Measurements from ENCODE around the gene PCNT.

The PCNT gene

DNA sequence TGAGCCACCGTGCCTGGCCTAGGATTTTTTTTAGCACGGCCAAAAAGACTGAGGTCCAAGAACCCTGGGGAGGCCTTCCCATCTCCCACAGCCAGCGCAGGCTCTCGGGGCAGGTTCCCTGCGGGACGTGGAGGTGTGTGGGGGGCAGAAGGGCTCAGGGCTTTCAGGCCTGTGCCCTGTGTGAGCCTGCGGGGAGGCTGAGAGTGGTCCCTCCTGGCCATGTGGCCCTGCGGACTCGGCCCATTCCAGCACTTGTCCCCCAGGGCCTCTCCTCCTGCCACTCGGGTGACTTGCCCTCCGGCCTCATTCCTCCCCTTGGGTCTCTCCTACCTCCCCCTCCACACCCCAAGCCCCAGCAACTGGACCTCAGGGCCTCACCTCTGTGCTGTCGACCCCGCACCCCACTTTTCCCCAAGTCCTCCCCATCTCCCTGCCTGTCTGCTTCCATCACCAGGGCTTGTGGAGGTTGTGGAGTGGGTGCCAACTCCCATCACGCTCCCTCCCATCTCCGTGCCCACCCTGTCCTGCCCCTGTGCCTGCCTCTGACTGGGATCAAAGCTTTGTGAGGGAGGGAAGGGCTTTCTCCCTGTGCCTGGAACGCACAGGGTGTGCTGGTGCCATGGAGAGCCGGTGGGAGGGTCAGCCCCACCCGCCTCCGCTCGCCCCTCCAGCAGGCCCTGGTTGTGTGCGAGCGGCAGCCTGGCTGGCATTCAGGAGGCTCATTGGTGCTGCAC, 102.5 kb downstream of the PCNT start:
- TF ChIP-seq, protein P1, sequence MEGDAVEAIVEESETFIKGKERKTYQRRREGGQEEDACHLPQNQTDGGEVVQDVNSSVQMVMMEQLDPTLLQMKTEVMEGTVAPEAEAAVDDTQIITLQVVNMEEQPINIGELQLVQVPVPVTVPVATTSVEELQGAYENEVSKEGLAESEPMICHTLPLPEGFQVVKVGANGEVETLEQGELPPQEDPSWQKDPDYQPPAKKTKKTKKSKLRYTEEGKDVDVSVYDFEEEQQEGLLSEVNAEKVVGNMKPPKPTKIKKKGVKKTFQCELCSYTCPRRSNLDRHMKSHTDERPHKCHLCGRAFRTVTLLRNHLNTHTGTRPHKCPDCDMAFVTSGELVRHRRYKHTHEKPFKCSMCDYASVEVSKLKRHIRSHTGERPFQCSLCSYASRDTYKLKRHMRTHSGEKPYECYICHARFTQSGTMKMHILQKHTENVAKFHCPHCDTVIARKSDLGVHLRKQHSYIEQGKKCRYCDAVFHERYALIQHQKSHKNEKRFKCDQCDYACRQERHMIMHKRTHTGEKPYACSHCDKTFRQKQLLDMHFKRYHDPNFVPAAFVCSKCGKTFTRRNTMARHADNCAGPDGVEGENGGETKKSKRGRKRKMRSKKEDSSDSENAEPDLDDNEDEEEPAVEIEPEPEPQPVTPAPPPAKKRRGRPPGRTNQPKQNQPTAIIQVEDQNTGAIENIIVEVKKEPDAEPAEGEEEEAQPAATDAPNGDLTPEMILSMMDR (IDR thresholded peaks at IDR 0.05; ENCODE audit: low read depth, low read length): no peak
- H3K4me3 ChIP-seq (replicated peaks in 1 of 2; ENCODE audit: low read depth in 2 of 2, low read length in 2 of 2): no peak overlapping the region
- no peak for DNase-seq (ENCODE audit: low read depth in 2 of 2)

DNA sequence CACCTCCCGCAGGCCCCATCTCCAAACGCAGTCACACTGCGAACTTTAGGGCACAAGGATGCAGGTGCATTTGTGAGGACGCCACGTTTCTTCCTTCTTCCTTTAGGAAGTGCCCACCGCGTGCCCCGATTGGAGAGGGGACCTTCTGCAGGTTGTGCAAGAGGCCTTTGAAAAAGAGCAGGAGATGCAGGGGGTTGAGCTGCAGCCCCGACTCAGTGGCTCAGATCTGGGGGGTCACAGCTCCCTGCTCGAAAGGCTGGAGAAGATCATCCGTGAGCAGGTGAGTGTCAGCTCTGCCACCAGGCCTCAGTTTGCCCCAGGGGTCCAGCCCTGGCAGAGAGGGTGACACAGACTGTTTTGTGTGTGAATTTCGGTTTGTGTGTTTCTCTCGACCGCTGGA, 103.6 kb downstream of the PCNT start:
- no peak overlapping the region for H3K4me3 ChIP-seq (replicated peaks in 1 of 2; ENCODE audit: low read depth in 2 of 2, low read length in 2 of 2)
- TF ChIP-seq, protein P1 (IDR thresholded peaks at IDR 0.05; ENCODE audit: low read depth, low read length): no peak
- DNase-seq (ENCODE audit: low read depth in 2 of 2): no peak

DNA sequence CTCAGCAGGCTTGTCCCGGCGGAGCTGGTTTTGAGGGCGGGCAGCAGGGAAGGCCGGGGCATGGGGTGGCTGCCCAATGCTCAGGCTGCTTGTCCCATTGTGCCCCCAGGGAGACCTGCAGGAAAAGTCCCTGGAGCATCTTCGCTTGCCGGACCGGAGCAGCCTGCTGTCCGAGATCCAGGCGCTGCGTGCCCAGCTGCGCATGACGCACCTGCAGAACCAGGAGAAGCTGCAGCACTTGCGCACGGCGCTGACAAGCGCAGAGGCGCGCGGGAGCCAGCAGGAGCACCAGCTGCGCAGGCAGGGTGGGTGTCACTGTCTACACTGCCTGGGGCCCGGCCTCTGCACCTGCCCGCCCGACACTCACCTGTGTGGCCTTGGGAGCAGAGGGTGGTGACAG, 104.3 kb downstream of the PCNT start:
- TF ChIP-seq, protein P1 (IDR thresholded peaks at IDR 0.05; ENCODE audit: low read depth, low read length): no peak
- no peak overlapping the region for H3K4me3 ChIP-seq (replicated peaks in 1 of 2; ENCODE audit: low read depth in 2 of 2, low read length in 2 of 2)
- DNase-seq (ENCODE audit: low read depth in 2 of 2): no peak

DNA sequence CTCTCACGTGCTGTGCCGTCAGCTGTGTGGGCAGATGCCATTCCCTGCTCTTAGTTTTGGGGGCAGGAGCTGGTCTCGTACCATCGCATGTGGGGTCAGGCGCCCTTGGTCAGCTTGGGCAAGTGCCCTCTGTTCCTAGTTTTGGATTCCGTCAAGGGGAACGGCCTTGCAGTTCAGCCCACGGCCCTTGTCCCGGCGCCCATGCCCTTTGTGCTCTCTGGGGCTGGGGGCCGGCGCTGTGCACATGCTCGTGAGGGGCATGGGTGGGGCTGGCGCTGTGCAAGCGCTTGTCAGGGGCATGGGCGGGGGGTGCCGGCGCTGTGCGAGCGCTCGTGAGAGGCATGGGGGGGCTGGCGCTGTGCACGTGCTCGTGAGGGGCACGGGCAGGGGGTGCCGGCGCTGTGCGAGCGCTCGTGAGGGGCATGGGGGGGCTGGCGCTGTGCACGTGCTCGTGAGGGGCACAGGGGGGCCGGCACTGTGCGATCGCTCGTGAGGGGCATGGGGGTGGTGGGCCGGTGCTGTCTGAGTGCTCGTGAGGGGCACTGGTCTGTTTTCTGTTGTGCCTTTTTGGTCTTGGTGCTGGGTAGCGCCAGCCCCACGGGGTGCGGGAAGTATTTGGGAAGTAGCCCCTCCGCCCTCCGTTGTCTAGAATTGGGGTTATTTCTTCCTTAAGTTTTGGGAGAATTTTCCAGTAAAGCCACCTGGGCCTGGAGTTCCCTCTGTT, 105.2 kb downstream of the PCNT start:
- TF ChIP-seq, protein P1 (IDR thresholded peaks at IDR 0.05; ENCODE audit: low read depth, low read length): no peak
- no peak overlapping the region for H3K4me3 ChIP-seq (replicated peaks in 1 of 2; ENCODE audit: low read depth in 2 of 2, low read length in 2 of 2)
- DNase-seq (ENCODE audit: low read depth in 2 of 2): no peak

DNA sequence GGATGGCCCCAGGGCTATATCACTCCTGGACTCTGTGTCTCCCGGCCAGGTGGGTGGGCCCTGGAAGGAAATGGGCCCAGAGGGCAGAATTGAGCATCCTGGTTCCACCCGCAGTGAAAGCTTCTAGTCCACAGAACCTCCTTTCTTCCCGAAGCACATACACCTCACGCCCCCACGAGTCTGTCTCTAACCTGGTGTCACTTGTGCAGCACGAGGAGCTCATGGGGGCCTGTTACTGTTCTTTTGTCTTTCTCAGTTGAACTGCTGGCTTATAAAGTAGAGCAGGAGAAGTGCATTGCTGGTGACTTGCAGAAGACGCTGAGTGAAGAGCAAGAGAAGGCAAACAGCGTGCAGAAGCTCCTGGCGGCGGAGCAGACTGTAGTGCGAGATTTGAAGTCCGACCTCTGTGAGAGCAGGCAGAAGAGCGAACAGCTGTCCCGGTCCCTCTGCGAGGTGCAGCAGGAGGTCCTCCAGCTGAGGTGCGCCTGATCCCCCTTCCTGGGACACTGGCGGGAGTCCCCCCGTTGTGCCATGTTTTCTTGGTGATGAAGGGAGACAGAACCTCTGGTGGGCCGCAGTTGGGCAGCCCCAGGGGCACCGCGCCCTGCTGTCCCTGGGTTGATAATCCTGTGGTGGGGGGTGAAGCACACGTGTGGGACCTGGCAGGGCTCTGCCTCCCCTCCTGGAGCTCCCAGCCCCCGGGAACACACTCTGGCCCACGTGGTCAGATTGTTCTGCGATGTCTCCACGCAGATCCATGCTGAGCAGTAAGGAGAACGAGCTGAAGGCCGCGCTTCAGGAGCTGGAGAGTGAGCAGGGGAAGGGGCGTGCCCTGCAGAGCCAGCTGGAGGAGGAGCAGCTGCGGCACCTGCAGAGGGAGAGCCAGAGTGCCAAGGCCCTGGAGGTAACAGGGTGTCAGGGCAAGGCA, 106.1 kb downstream of the PCNT start:
- TF ChIP-seq, protein P1 (IDR thresholded peaks at IDR 0.05; ENCODE audit: low read depth, low read length): no peak
- no peak for DNase-seq (ENCODE audit: low read depth in 2 of 2)
- H3K4me3 ChIP-seq (replicated peaks in 1 of 2; ENCODE audit: low read depth in 2 of 2, low read length in 2 of 2): no peak overlapping the region

DNA sequence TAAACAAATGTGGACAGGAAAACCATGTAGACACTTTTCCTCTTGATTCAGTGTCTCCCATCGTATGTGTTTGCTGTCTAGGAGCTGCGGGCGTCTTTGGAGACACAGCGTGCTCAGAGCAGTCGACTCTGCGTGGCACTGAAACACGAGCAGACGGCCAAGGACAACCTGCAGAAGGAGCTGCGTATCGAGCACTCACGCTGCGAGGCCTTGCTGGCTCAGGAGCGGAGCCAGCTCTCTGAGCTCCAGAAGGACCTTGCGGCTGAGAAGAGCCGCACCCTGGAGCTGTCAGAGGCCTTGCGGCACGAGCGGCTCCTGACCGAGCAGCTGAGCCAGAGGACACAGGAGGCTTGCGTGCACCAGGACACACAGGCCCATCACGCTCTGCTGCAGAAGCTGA, 107.5 kb downstream of the PCNT start:
- DNase-seq (ENCODE audit: low read depth in 2 of 2): no peak
- TF ChIP-seq, protein P1 (IDR thresholded peaks at IDR 0.05; ENCODE audit: low read depth, low read length): no peak
- H3K4me3 ChIP-seq (replicated peaks in 1 of 2; ENCODE audit: low read depth in 2 of 2, low read length in 2 of 2): no peak overlapping the region

All from cardiac fibroblast (primary cell).